ENCODE measurements around the gene ZNF646.

Gene ZNF646

DNA sequence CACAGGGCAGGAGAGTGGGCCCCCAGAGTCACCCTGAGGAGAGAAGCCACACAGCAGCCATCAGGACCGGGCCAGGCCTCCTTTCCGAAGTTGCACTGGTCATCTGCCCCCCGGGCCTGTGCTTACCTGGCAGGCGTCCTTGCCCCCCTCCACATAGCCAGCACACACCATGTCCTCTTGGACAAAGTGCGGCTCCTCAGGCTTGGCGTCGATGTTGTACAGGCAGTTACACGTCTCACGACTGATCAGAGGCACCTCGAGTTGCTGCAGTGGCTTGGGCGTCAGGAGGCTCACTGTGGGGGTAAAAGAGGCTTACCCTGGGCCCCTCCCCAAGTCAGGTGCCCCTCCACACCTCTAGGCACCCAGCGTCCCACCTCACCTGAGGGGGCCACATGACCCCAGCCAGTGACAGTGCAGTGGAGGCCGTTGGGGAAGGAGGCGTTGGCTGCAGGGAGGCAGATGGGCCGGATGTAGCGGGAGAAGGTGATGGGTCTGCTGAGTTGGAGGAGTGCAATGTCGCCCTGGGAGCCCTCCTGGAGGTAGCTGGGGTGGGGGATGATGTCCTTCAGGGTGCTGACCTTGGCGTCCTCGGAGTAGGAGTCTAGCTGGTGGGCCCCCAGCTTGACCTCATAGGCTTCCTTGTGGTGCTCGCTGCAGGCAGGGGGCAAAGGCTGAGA lies 58.2 kb downstream of the ZNF646 start:
- no peak for DNase-seq

DNA sequence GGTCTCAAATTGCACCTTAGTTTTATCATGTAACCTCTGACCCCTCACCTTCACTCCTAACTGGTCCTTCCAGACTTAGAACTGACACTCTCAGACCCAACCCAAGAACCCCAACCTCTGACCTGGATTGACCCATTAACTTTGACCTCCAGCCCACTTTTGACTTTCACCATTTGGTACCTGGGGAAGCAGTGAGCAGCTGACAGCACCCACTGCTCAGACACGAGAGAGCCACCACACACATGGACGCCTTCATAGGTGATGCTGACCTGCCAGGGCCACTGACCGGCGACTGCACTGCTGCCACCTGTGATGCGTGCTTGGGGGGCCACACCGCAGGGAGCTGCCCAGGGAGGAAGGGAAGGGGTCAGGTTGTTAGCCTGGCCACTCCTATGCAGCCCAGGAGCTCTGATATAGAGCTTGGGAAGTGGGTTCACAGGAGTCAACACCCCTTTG lies 58.9 kb downstream of the ZNF646 start:
- no peak for DNase-seq

All from NCI-H82 (cell line).